Activated CD8-positive, alpha-beta memory T cell treated with anti-CD3 and anti-CD28 coated beads for 24 hours (primary cell): Measurements from ENCODE around the gene DEFB132.
"Not testable (repeated sequence)": the region's sequence is repeated elsewhere in the genome, so short reads cannot be mapped to it uniquely, and the experiment has no call there.

Source experiments
- DNase-seq: peaks from one replicate; pipeline ENCODE4 v3.0.0-alpha.2; 2020

The DEFB132 gene, protein sequence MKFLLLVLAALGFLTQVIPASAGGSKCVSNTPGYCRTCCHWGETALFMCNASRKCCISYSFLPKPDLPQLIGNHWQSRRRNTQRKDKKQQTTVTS

GRCh38 chr20:257419-257818, at the start of gene DEFB132:
Gene DEFB132, plus strand, starts transcription at chr20:257724. Its CDS starts 55 bp downstream, at chr20:257779.
- no peak for DNase-seq

- DNase-seq, result no peak
Observed at GRCh38 chr20:208942-209566, 48.5 kb upstream of the DEFB132 start.

DNA sequence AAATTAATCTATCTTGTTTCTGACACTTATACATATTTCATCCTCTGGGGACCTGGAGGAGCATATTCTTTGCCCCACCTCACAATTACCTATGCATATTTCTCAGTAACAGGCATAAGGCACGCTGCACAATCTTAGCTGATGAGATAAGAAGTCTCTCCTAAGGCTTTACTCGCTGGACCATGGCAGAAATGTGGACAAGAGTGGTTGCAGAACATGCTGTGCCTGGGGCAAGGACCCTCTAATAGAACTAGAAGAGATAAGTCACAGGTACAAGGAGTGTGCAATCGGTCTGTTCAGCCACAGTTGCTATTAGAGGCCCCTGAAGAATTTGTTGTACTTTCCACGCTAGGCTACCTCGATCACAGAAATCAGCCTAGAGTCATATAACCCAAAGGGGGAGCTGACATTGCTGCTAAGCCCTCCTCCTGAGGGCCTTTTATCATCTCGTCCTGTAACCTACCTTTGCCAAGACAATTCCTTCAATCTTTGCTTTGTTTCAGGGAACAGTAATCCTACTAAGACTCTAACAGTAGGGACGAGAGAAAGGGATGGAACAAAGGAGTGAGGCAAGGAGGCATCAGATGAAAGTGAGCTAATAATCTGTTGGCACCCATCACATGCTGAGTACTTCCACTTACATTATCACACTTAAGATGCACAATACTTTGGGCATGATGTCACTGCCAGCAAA, 46.6 kb upstream of the DEFB132 start:
- no peak for DNase-seq

DNA sequence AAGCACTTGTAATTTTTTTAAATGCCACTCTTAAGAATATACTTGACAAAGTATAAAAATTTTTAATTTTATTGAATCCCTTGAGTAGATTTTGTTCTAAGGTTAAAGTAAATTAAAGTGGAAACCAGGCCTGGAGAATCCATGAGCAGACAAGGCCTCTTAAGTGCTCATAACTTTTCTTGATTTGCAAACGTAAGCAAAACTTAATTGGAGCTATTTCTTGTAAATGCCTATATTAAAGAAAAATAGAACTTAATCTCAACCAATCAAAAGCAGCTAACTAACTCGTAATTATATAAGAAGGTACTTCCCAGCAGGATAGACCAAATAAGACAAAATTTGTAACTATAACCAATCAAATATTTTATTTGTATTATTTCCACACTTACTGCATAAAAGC, 43.1 kb upstream of the DEFB132 start:
- no peak for DNase-seq

- no peak for DNase-seq
Observed at GRCh38 chr20:215796-216195, 41.7 kb upstream of the DEFB132 start.

GRCh38 chr20:217266-217665, 40.3 kb upstream of the DEFB132 start:
- DNase-seq, result no peak

- no peak for DNase-seq
Observed at GRCh38 chr20:219290-220115, 38.0 kb upstream of the DEFB132 start.

DNA sequence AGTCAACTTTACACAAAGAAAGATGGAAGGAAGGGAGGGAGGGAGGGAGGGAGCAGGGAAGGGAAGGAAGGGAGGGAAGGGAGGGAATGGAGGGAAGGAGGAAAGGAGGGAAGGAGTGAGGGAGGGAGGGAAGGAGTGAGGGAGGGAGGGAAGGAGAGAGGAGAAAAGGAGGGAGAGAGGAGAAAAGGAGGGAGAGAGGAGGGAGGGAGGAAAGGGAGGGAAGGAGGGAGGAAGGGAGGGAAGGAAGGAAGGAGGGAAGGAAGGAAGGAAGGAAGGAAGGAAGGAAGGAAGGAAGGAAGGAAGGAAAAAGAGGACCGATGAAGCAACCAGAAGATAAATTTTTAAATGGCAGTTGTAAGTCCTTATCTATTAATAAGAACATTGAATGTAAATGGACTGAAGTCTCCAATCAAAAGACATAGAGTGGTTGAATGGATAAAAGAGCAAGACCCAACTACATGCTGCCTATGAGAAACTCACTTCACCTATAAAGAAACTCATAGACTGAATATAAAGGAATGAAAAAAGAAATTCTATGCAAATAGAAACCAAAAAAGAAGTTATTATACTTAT, 36.2 kb upstream of the DEFB132 start:
- DNase-seq, result no peak

DNA sequence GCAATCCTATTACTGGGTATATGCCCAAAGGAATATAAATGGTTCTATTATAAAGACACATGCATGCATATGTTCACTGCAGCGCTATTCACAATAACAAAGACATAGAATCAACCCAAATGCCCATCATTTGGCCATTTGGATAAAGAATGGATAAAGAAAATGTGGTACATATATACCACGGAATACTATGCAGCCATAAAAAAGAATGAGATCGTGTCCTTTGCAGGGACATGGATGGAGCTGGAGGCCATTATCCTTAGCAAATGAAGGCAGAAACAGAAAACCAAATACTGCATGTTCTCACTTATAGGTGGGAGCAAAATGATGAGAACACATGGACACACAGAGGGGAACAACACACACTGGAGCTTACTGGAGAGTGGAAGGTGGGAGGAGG, 31.6 kb upstream of the DEFB132 start:
- not testable (repeated sequence) for DNase-seq

GRCh38 chr20:226958-227357, 30.6 kb upstream of the DEFB132 start, which contains the start of gene DEFB129:
Gene DEFB129, plus strand, starts transcription at chr20:227258. Its CDS starts 31 bp downstream, at chr20:227289.
- DNase-seq, result no peak

- DNase-seq, result no peak
Observed at GRCh38 chr20:227439-228105, 30.0 kb upstream of the DEFB132 start.

GRCh38 chr20:235891-236290, 21.6 kb upstream of the DEFB132 start:
- no peak for DNase-seq

DNA sequence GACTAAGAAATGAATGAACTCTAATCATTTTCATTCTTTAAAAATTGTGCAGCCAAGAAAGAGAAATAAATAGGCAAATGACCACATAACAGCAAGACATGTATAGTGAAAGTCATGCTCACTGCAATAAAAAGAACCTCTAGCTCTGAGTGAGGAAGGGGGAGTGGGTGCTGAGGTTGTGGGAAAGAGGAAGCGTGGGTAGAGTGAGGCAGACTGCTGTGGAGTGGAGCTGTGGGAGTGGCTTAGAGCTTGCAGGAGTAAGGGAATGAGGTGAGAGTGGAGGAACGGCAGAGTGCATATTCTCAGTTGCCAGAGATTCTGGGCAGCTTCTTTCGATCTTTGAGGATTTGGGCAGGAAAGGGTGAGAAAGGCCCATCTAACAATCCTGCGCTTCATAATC, 20.0 kb upstream of the DEFB132 start:
- no peak for DNase-seq

- no peak for DNase-seq
Observed at GRCh38 chr20:237929-238328, 19.6 kb upstream of the DEFB132 start.

DNA sequence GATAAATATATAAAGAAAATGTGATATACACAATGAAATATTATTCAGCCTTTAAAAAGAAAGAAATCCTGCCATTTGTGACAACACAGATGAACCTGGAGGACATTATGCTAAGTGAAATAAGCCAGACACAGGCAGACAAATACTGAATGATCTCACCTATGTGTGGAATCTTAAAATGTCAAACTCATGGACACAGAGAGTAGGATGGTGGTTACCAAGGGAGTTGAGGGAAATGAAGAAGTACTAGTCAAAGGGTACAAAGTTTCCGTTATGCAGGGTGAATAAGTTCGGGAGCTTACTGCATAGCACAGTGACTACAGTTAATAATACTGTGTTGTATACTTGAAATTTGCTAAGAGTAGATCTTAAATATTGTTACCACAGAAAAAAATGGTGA, 14.6 kb upstream of the DEFB132 start:
- DNase-seq, result no peak

- no peak for DNase-seq
Observed at GRCh38 chr20:251354-251753, 6.2 kb upstream of the DEFB132 start.

- no peak for DNase-seq
Observed at GRCh38 chr20:252801-253200, 4.7 kb upstream of the DEFB132 start.

DNA sequence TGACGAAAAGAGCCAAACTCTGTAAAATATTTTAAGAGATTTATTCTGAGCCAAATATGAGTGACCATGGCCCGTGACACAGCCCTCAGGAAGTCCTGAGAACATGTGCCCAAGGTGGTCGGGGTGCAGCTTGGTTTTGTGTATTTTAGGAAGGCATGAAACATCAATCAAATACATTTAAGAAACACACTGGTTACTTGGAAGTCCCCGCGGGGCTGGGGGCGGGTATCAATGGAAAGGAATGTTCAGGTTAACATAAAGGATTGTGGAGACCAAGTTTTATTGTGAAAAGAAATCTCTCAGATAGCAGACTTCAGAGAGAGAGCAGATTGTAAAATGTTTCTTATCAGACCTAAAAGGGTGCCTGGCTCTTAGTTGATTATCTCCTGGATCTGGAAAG, 4.1 kb upstream of the DEFB132 start:
- not testable (repeated sequence) for DNase-seq

GRCh38 chr20:258269-258858, 840 bp downstream of the DEFB132 start:
- no peak for DNase-seq

GRCh38 chr20:258963-259362, 1.4 kb downstream of the DEFB132 start:
- DNase-seq, result no peak

- DNase-seq, result no peak
Observed at GRCh38 chr20:259981-260380, 2.5 kb downstream of the DEFB132 start.

DNA sequence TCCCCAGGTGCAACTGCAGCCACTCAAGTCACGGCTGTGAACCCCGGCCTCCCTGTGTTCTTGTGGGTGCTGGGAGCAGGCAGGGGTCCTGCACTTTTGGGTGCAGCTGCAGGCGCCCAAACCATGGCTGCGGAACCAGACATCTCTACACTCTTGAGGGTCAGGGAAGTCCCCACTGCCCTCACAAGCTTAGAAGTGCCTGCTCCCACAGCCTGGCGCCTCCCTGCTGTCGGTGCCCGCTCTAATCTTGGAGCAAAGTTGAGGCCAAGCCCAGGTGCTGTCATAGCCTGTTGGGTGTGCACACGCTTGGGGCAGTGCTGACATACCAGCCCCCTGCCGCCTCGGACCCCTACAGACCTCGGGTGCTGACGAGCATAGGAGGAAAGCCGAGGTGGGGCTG, 6.2 kb downstream of the DEFB132 start:
- DNase-seq, result no peak
